ENCODE measurements around the gene TP53RK.

TP53RK gene

GRCh38 chr20:46689082-46689753, at the start of gene TP53RK:
Gene TP53RK (minus strand): TSS chr20:46689444. CDS start chr20:46689414, 30 bp downstream.
- TF ChIP-seq, protein P1, sequence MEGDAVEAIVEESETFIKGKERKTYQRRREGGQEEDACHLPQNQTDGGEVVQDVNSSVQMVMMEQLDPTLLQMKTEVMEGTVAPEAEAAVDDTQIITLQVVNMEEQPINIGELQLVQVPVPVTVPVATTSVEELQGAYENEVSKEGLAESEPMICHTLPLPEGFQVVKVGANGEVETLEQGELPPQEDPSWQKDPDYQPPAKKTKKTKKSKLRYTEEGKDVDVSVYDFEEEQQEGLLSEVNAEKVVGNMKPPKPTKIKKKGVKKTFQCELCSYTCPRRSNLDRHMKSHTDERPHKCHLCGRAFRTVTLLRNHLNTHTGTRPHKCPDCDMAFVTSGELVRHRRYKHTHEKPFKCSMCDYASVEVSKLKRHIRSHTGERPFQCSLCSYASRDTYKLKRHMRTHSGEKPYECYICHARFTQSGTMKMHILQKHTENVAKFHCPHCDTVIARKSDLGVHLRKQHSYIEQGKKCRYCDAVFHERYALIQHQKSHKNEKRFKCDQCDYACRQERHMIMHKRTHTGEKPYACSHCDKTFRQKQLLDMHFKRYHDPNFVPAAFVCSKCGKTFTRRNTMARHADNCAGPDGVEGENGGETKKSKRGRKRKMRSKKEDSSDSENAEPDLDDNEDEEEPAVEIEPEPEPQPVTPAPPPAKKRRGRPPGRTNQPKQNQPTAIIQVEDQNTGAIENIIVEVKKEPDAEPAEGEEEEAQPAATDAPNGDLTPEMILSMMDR (IDR thresholded peaks at IDR 0.05), result no peak

GRCh38 chr20:46735436-46735835, 46.2 kb upstream of the TP53RK start:
- TF ChIP-seq, protein P1 (IDR thresholded peaks at IDR 0.05), result no peak

GRCh38 chr20:46731770-46732169, 42.5 kb upstream of the TP53RK start:
- TF ChIP-seq, protein P1 (IDR thresholded peaks at IDR 0.05), result no peak

GRCh38 chr20:46725186-46726165, 36.2 kb upstream of the TP53RK start:
- TF ChIP-seq, protein P1 (IDR thresholded peaks at IDR 0.05), result no peak

GRCh38 chr20:46724343-46724959, 35.2 kb upstream of the TP53RK start:
- TF ChIP-seq, protein P1 (IDR thresholded peaks at IDR 0.05), result no peak

DNA sequence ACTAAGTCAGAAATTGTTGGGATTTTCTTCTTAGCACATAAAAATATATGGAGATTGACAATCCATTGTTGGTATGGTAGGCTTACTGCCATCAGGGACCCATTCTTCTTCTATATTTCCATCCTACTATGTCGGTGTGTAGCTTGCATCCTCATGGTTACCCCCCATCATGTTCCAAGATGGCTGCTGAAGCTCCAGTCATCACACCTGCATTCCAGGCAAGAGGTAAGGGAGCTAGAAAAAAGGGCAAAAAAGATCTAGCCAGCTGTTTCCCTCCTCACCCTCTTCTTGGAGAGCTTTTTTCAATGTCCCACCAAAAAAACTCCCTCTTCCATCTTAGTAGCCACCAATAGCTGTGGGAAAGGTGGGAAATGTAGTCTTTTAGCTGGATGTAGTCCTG, 33.8 kb upstream of the TP53RK start:
- TF ChIP-seq, protein P1 (IDR thresholded peaks at IDR 0.05), result no peak

GRCh38 chr20:46722450-46722849, 33.2 kb upstream of the TP53RK start:
- TF ChIP-seq, protein P1 (IDR thresholded peaks at IDR 0.05), result no peak
